Measurements from ENCODE around the gene DCAF12. TPM values are rescaled to one million over a fixed set of nuclear protein-coding genes. Genes with fewer than 3 reads are reported as not detected.
"Not testable (repeated sequence)": the region's sequence is repeated elsewhere in the genome, so short reads cannot be mapped to it uniquely, and the experiment has no call there.

DCAF12 gene
- total RNA-seq, result 14.4 TPM

DNA sequence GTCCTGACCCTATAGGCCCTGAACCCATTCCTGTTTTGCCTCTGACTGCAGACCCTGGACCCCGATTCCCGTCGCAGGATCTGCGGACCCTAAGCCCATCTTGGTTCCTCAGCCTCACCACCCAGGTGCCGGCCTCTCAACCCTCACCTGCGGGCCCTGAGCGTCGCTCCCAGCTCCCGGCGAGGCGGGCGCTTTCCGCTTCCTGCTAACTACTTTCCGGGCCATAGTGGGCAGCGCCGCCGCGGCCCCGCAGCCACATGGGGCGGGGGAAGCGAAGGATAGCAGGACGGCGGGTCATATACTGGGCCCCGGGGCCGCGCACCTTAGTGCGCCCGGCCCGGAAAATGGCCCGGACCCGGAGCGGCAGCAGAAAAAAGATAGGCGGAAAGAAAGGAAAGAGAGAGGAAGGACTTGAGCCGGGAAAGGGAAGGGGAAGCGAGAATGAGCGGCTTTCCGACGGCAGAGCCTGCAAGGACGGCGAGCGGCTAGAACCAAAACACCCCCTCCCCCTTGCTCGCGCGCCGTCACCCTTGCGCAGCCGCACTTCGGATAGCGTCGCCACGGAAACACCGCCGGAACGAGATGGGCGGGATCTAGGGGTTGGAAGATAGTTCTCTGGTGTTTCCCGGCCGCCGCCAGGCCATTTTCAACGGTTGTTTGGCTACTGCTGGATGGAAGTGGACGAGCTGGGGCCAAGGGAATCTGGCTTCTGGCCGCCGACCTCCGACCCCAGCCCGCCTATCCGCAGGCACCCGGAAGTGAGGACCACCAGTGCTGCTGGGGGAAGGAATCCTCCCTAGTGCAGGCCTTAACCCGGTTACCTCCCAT lies at the start of gene DCAF12:
TSS of gene DCAF12 (minus strand) at position 492 of the 828 bp plus-strand sequence. CDS start at position 225, 267 bp downstream.
- DNase-seq (ENCODE audit: low spot score) (peak; percentile 92), ATAC-seq (peak; percentile 98)

DNA sequence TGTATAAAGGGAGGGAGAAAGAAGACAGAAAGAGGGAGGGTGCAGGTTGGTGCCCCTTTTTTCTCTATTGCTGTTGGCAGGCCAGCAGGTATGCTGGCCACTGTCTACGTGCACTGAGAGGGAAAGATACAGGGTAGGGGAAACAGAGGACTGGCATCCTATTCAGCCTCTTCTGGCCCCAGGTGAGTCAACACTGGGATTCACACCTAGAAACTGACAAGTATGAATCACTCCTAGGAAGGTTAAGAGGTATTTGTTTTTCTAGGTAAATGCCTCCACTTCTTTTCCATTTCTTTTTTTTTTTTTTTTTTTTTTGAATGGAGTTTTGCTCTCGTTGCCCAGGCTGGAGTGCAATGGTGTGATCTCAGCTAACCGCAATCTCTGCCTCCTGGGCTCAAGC lies 49.6 kb upstream of the DCAF12 start:
- DNase-seq (ENCODE audit: low spot score), result peak; percentile 14
- ATAC-seq, result no peak

DNA sequence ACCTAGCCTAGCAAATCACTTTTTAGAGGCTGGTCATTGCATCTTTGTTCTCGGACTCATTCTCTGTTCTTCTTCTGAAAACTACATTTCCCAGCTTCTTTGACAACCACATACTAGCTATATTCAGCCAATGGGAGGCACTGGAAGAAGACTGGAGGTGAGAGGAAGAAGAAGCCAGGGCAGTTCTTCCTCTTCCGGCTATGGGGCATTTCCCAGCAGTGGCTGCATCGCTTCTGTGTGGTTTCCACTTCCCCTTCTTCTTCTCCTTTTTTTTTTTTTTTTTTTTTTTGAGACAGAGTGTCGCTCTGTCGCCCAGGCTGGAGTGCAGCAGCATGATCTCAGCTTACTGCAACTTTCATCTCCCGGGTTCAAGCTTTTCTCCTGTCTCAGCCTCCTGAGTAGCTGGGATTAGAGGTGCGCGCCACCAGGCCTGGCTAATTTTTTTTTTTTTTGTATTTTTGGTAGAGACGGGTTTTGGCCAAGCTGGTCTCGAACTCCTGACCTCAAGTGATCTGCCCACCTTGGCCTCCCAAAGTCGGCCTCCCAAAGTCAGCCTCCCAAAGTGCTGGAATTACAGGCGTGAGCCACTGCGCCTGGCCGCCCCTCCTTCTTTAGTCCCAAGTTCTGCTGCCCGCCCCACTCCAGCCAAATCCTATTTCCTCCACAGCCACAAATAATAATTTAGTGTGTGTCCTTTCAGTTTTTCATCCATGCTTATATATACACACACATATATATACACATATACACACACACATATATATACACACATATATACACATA lies 45.4 kb upstream of the DCAF12 start:
- DNase-seq (ENCODE audit: low spot score) (no peak), ATAC-seq (no peak)

DNA sequence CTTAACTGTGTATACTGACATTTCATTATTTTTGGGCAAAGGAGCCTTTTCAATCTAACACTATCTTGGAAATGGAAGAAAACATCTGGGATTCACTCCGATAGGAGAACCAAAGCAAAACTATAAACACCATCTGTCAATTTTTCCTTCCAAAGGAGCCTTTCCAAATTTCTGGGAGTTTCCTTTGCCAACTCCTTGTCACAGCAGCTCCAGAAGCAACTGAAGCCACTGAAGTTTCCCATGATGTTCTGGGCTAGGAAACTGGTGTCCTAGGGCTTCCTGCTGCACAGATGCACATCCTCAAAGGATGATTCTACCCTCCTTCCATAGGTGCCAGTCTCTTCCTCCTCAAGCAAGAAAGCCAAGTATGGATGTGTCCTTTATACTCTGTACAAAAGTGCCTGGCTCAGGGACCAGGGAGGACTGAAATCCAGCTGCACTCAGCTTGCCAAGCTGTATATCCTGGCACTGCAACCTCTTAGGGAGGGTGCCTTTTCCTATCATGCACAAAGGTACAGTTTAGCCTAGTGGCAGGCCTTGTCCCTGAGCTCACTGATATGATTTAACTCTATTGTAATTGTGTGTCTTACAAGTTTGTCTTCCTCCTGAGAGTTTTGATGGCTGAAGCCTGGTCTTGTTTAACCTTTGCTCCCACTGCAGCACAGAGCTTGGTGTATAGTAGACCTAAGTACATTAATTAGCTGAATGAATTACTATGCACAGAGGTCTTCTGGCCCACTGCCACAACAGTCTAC lies 43.9 kb upstream of the DCAF12 start:
- ATAC-seq (peak; percentile 39), DNase-seq (ENCODE audit: low spot score) (no peak)

DNA sequence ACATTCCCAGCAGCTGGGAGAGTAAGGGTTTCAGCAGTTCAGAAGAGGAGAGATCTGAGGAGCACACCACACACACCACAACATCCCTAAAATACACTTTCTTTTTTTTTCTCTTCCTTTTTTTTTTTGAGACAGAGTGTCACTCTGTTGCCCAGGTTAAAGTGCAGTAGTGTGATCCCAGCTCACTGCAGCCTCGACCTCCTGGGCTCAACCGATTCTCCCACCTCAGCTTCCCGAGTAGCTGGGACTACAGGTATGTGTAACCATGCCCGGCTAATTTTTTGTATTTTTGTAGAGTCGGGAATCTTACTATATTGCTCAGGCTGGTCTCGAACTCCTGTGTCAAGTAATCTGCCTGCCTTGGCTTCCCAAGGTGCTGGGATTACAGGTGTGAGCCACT lies 42.6 kb upstream of the DCAF12 start:
- DNase-seq (ENCODE audit: low spot score), result no peak
- ATAC-seq, result no peak

DNA sequence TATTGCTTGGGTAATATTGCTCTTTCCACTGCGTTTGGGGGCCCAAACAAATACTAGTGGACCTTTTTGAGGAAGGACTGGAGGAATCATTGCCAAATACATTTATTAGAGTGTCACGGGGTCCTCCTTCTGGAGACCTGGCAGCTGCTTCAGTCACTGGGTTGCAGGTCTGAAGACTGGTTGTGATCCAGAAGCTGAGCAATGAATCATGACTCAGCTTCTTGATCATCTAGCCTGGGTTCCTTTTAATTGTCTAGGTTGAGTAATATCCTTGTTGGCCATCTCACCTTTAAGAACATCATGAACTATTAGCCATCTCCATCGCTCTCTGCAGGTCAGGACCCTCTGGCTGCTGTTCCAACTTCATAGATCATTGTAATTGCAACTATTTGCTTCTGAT lies 36.9 kb upstream of the DCAF12 start:
- DNase-seq (ENCODE audit: low spot score) (no peak), ATAC-seq (no peak)

DNA sequence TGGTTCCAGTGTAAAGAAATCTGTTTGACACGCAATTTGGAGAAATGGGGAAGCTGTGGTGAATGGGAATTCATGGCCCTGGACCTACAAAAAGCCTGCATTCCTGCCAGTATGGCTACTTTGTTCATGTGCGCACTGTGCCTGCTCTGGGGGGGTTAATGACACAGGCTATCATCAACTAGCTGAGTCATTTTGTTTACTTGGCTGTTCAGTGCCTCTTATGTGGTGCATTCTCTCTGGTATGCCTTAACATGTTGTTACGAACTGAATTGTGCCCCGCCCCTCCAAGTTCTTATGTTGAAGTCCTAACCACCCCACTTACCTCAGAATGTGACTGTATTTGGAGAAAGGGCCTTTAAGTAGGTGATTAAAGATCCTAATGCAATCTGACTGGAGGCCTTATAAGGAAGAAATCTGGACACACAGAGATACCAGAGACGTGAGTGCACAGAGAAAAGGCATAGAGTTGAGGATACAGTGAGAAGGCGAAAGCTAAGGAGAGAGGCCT lies 31.9 kb upstream of the DCAF12 start:
- DNase-seq (ENCODE audit: low spot score) (no peak), ATAC-seq (peak; percentile 44)

DNA sequence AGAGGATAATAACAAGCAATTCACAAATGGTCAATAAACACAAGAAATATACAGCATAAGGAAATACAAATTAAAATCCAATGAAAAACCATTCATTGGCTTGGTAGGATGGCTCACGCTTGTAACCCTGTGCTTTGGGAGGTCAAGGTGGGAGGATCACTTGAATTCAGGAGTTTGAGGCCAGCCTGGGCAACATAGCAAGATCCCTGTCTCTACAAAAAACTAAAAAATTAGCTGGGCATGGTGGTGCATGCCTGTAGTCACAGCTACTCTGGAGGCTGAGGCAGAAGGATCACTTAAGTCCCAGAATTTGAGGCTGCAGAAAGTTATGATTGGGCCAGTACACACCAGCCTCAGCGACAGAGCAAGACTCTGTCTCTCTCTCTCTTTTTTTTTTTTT lies 31.4 kb upstream of the DCAF12 start:
- no peak for ATAC-seq
- DNase-seq (ENCODE audit: low spot score), result no peak

DNA sequence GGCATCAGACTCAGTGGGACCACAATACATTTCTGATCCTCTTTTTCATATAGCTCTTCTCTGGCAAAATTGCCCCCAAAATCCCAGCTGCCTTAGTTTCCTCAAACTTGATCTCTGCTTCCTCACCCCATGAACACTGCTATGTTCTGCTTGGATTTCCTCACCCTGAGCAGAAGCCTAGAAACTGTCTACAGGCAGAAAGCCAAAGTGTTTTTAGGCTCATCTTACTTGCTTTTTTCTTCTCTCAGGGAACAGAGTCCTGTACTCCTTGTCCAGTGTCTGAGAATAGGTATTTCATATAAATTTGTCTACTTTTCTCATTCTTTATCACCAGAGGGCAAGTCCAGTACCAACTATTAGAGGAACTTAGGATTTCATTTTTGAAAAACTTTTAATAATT lies 30.8 kb upstream of the DCAF12 start:
- ATAC-seq (no peak), DNase-seq (ENCODE audit: low spot score) (no peak)

DNA sequence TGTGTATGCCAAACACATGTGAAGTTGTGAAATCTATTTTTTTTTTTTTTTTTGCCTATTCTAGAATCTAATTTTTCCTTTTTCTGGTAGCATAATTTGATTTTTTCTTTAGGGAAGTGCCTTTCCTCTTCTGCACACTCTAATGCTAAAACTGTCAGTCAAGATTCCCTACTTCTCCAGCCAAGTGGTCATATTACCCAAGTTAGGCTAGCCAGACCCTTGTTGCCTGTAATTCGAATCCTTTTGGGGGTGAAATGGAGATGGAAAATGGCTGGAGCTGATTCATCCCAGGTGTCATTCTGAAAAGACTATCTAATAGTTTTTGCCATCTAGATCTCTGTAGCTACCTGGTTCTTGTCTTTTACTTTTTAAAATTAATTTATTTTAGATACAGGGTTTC lies 27.6 kb upstream of the DCAF12 start:
- no peak for ATAC-seq
- DNase-seq (ENCODE audit: low spot score), result no peak

DNA sequence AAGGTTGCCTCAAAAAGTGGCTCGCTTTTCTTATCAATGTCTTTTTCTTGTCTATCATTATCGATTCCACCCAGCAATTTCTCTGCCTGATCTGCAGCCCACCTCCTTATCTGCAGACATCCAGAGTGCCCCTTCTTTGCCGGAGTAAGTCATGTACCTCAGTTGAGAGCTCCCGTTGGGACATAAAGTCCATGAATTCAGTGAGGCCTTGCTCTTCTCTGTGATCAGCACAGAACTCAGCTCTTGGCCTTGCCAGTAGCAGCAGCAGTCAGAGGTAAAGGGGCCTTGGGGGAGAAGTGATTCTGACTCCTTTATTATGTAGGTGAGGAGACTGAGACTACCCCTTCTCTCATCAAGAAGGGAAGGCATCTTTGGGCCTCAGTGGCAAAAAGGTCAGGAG lies 24.9 kb upstream of the DCAF12 start:
- no peak for ATAC-seq
- DNase-seq (ENCODE audit: low spot score), result no peak

DNA sequence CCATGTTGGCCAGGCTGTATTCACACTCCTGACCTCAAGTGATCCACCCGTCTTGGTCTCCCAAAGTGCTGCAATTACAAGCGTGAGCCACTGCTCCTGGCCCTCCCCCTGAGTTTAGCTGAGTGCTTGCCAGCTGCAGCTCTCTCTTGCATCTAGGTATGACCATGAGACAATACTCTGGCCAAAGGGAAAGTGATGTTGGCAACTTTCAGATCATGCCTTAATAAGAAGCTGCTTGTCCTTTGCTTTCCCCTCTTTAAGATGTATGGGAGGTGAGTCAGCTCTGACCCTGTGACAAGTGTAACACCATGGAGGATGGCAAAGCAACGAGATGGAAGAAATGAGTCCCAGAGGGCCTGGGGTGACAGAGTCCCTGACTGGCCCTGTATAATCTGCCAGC lies 18.7 kb upstream of the DCAF12 start:
- ATAC-seq, result no peak

DNA sequence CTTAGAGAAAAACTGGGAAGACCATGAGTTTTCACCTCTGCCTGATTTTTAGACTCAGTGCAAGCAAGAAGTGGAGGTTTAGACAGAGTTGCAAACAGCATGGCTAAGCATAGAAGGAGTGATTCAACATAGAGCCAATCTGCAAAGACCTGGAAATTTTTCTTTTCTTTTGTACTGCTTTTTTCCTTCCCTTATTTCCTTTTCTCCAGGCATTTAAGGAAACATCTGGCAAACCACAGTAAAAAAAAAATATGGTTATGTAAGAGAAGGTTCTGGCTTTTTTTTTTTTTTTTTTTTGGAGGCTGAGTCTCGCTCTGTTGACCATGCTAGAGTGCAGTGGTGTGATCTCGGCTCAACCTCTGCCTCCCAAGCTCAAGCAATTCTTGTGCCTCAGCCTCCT lies 16.6 kb upstream of the DCAF12 start:
- ATAC-seq, result no peak

More for the DNA sequence above, 18.7 kb upstream of the DCAF12 start:
- no peak for DNase-seq (ENCODE audit: low spot score)

DNA sequence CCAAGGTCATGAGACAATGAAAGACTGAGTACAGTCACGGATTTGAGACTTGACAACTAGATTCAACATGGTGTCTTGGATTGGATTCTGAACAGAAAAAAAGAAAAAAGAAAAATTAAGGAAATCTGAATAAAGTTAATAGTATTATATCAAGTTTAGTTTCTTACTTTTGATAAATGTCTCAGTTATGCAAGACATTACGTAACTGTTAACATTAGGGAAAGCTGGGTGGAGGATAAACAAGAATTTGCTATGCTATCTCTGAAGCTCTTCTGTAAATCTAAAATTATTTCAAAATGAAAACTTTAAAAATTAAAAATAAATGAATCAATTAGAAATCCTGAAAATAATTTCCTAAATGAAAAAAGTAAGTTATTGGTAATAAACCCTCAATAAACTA lies 14.4 kb upstream of the DCAF12 start:
- ATAC-seq, result peak; percentile 22
- DNase-seq (ENCODE audit: low spot score), result no peak

More for the DNA sequence above, 16.6 kb upstream of the DCAF12 start:
- DNase-seq (ENCODE audit: low spot score), result no peak

DNA sequence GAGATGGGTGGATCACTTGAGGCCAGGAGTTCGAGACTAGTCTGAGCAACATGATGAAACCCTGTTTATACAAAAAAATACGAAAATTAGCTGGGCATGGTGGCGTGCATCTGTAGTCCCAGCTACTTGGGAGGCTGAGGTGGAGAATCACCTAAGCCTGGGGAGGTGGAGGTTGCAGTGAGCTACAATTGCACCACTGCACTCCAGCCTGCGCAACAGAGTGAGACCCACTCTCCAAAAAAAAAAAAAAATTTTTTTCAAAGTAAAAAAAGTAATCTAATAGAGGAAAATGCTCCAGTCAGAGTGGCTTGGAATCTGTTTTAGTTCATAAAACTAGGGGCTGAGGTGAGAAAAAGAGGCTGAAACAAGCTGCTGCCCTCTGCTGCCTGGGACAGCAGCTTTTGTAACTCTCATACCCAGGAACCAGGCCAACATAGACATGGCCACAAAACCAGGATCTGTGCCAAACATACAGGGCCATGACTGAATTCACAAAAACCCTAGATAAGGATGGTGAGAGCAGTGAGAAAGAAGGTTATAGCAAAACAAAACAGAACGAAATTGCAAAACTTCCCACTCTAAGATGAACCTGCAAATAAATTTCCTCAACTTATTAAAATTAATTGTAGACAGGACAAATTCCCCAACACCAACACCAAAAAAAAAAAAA lies 13.1 kb upstream of the DCAF12 start:
- ATAC-seq, result peak; percentile 99
- peak; percentile 80 for DNase-seq (ENCODE audit: low spot score)

DNA sequence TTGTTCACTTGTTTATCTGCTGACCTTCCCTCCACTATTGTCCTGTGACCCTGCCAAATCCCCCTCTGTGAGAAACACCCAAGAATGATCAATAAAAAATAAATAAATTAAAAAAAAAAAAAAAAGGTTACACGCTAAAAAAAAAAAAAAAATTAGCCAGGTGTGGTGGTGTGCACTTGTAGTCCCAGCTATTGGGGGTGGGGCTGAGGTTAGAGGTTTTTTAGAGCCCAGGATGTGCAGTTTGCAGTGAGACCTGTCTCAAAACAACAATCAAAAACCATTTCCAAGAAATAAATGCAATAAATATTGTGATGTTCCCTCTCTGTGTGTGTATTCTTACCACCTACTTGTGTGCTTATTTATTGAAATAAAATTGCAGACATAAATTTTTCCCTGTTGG lies 12.1 kb upstream of the DCAF12 start:
- ATAC-seq; DNase-seq (ENCODE audit: low spot score): not testable (repeated sequence)

DNA sequence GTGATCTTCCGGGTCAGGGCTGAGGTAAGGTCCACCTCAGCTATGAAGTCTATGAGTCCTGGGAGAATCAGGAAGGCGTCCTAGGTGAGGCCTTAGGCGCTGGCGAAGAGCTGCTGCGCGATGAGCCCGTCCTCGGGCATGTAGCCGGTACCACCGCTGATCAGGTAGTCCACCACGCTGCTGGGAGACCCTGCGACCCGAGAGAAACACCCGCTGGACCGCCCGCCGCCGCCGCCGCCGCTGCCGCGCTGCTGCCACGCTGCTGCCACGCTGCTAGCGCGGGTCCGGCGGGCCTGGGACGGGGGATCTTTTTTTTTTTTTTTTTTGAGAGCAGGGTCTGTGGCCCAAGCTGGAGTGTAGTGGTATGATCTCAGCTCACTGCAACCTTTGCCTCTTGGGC lies 8.0 kb upstream of the DCAF12 start:
- DNase-seq (ENCODE audit: low spot score) (no peak), ATAC-seq (no peak)

DNA sequence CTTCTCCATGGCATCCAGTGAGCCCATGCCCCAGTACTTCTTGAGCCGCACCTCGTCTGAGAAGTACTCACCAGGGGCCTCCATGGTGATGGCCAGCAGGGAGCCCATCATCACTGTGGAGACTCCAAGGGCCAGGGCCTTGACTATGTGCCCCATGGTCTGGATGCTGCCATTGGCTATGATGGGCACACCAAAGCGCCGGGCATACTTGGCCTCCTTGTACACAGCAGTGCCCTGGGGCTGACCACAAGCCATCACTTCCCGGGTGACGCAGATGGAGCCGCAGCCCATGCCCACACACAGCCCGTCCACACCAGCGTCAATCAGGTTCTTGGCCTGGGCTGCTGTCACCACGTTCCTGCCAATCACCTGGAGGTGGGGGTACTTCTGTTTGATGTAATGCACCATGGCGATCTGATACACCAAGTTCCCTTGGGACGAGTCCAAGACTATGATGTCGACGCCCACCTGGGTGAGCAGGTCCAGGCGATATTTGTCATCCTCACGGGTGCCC lies 7.0 kb upstream of the DCAF12 start:
- ATAC-seq (no peak), DNase-seq (ENCODE audit: low spot score) (no peak)

DNA sequence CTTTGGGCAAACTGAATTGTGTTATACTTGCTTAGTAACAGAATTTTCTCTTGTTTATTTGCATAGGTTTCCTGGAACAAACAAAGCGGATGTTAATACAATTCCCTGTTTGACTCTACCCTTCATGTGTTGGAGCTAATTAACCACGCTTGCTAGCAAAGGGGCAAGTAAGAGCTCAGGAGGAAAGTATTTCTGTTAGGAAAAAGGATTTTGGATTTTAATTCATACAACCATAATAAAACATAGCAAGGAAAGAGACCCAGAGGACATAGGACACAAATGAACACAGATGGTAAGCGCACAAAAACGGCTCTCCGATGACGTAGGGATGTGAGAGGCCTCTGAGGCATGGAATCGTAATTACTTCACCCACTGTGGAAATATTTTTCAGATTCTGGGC lies 5.1 kb upstream of the DCAF12 start:
- no peak for DNase-seq (ENCODE audit: low spot score)
- no peak for ATAC-seq

Data from left lobe of liver (tissue), 2 donors.